Skeletal muscle satellite cell (primary cell): ENCODE results near the gene RDM1.
A peak's percentile ranks its signal among the peaks of the same experiment; 100 is the strongest.

Experiments used
- H3K27me3 ChIP-seq: 2 replicates; pipeline ENCODE4 v1.7.0; 2013; ENCODE audit warnings: low read length; ENCODE audit not compliant: control insufficient read depth, insufficient read depth
- H3K36me3 ChIP-seq: 2 replicates; pipeline ENCODE4 v1.7.0; 2013; ENCODE audit warnings: mild to moderate bottlenecking, control low read depth, low read length; ENCODE audit not compliant: insufficient read depth
- H3K4me1 ChIP-seq: 2 replicates; pipeline ENCODE4 v1.7.0; 2013; ENCODE audit warnings: low read length; ENCODE audit not compliant: control insufficient read depth, insufficient read depth
- H3K4me2 ChIP-seq: 2 replicates; pipeline ENCODE4 v1.7.0; 2013; ENCODE audit warnings: mild to moderate bottlenecking, low read length
- H3K4me3 ChIP-seq: 2 replicates; pipeline ENCODE4 v1.7.0; 2013; ENCODE audit warnings: low read length
- H3K9ac ChIP-seq: 2 replicates; pipeline ENCODE4 v1.7.0; 2013; ENCODE audit warnings: mild to moderate bottlenecking, low read depth, low read length, moderate library complexity
- H3K9me3 ChIP-seq: replicated peaks from 2 replicates; pipeline ENCODE4 v1.7.0; 2013; ENCODE audit warnings: mild to moderate bottlenecking, control low read depth, low read length
- small RNA-seq: library from RNA; depleted of rRNA; stranded (forward); fragments of <200 nt; gene quantifications from one replicate; pipeline ENCODE3, GENCODE V24; 2012

The RDM1 gene

DNA sequence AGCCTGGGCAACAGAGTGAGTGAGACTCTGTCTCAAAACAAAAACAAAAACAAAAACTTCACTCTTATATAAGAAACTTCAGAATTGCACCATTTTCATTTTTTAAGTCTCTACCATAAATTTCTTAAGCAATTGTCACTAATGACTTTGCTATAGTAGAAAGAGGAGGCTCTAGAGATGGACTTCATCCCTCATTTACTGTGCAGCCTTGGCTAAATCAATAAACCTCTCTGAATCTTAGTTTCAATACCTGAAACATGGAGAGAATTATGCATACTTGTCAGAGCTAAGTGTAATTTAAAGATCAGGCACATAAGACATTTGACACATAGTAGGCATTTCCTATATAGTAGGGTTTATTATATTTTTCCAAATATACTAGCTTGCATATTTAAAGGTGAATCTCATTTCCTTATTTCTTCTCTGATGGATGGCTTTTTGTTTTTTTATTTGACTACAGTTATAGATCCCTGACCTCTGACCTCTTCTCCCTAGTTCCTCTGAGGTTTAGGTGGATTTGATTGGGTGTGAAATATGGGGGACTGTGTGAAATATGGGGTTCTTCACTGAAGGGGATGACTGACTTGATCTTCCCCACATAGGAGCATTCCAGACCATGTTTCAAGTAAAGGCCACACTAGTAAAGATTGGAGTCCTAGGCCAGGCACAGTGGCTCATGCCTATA lies 53.1 kb downstream of the RDM1 start:
- no peaks in the 10 kb centered on the region for H3K36me3 ChIP-seq
- no peak overlapping the region for H3K9ac ChIP-seq
- no peak overlapping the region for H3K4me3 ChIP-seq
- H3K4me2 ChIP-seq, result no peak overlapping the region
- peaks cover 4% of the 10 kb centered on the region for H3K27me3 ChIP-seq
- H3K4me1 ChIP-seq, result no peaks in the 10 kb centered on the region
- H3K9me3 ChIP-seq, result no peaks in the 10 kb centered on the region

DNA sequence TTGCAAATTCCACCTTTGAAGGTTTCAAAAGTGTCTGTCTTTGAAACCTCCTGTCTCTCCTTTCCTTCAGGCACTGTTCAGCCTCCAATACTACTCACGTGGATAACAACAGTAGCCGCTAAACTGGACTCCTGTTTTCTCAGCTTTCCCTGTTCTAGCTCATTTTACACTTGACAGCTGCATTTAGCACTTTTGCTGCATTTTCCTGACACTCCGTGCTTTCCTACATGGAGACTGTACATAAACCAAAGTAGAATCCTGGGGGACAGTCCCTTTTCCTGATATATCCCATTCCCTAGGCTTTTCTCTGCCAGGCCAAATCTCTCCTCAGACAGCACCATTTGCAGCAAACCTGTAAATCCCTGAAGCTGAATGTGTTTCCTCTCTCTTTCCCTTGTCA lies 54.0 kb downstream of the RDM1 start:
- Histone ChIP-seq H3K36me3 (no peaks in the 10 kb centered on the region), H3K27me3 (peaks cover 4% of the 10 kb centered on the region), H3K4me3 (no peak overlapping the region)

DNA sequence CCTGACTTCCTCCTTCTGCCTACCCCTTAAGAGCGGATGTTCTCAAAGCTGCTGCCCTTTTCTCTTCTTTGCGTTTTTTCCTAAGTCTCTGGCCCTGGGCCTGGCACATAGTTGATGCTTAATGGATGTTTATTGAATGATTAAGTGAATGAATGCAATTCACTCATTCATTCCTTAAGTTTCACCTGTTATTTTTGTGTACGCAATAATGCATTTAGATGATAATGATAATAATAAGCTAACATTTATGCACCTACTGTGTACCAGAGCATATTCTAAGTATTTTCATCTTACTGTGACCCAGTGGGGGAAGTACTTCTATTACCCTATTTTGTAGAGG lies 54.8 kb downstream of the RDM1 start:
- peaks cover 4% of the 10 kb centered on the region for H3K27me3 ChIP-seq
- H3K4me3 ChIP-seq, result no peak overlapping the region
- no peak overlapping the region for H3K9ac ChIP-seq
- no peak overlapping the region for H3K4me2 ChIP-seq
- no peaks in the 10 kb centered on the region for H3K36me3 ChIP-seq
- no peaks in the 10 kb centered on the region for H3K9me3 ChIP-seq
- no peaks in the 10 kb centered on the region for H3K4me1 ChIP-seq

More for the DNA sequence above, 54.0 kb downstream of the RDM1 start:
- Histone ChIP-seq H3K4me2 (no peak overlapping the region), H3K9ac (no peak overlapping the region), H3K9me3 (no peaks in the 10 kb centered on the region), H3K4me1 (no peaks in the 10 kb centered on the region)

DNA sequence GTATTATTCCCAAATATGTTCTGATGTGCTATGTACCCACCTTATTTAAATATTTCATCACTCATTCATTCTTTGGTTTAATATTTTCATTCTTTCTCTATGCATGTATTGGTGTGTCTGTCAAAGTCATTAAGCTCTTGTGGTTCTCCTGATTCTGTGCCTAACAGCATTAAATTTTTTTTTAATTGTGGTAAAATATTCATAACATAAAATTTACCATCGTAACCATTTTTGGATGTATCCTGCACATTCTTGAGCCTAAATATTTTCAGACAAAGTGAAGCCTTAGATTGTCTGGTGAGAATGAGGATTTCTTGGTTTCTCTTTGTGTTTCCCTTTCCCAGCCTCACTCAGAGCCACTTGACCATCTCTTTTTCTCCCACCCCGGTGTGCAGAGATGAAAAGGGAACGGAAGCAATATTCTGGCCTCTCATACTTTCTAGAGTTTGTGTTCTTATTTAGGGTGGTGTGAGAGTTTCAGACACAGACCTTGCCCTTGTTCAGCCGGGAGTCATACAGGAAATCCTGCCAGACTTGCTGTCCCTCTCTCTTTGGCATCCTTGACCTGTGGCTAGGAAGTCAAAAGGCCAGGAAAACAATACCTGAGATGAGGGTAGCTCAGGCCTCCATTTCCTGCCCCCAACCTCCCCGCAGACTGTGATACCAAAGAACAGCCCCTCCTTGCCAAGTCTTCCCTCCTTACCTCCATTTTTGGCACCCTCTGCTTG lies 55.3 kb downstream of the RDM1 start:
- no peaks in the 10 kb centered on the region for H3K9me3 ChIP-seq
- no peaks in the 10 kb centered on the region for H3K36me3 ChIP-seq
- H3K9ac ChIP-seq, result no peak overlapping the region
- no peak overlapping the region for H3K4me3 ChIP-seq
- H3K4me2 ChIP-seq, result no peak overlapping the region
- H3K27me3 ChIP-seq, result peaks cover 4% of the 10 kb centered on the region
- H3K4me1 ChIP-seq, result no peaks in the 10 kb centered on the region

DNA sequence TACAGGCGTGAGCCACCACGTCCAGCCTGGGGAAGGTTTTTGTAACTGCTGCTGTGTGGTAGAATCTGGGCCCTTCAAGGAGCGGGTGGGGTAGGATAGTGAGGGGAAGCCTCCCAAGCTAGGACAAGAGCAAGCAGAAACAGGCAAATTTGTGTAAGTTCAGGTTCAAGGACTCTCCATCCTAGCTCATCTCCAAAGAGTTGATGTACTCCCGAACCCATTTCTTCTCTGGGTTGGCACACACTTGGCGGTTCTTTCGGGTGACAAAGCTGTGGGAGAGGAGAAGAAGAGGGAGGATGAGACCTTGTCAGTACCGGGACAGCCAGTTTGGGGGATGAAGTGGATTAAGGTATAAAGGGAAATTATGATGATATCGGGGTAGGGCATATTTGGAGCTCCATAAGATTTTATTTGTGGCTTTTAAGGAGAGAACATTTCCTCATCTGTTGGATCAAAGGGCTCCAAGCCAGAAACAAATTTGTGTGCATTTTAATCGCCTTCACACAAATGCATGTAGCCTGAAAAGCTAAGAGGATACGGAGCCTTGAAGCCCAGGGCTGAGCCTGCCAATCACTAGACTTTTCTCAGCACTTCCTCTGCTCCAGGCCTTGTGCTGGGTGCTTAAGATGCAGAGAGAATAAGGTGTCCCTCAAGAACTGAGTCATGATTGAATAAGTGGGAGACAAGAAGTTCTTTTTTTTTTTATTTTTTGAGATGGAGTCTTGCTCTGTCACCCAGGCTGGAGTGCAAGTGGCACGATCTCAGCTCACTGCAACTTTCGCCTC lies 58.2 kb downstream of the RDM1 start:
- Histone ChIP-seq H3K4me2 (no peak overlapping the region), H3K9ac (no peak overlapping the region), H3K4me1 (no peaks in the 10 kb centered on the region), H3K4me3 (no peak overlapping the region), H3K36me3 (no peaks in the 10 kb centered on the region), H3K9me3 (no peaks in the 10 kb centered on the region), H3K27me3 (peaks cover 4% of the 10 kb centered on the region)

DNA sequence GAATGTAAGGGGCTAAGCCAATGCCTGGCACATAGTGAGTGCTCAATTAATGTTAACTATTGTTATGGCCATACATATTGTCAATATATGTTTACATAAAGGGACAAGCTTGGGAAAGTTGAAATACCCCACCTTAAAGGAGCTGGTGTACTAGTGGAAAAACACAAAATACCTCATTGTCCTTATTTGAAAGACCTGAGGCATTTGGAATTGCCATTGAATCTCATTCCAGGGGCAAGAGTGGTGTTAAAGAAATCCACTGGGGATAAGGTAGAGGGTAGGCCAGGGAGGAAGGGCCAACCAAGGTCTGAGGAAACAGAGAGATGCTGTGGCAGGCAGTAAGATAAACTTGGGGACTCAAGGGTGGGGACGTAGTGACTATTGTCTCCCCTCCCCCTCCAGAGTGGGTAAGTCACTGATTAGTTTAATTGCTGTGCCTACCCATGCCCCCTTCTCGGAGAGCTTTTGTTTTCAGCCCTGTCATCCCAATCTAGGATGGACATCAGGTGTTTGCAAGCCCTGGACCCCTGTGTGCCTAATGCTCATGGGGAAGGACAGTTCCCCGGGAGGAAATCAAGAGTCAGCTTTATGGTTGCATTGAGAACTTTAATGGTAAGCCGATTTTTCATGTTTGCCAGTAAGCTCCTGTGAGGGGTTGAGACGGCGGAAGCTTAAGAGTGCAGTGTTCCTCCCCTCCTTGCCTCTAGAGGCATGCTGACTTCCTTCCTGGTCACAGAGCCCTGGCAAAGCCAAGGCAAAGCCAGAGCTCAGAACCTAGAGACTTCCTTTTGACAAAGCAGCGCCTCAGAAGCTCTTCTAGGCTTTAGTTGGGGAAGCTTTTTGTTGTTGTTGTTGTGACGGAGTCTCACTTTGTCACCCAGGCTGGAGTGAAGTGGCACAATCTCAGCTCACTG lies 59.4 kb downstream of the RDM1 start:
- no peak overlapping the region for H3K9ac ChIP-seq
- H3K4me3 ChIP-seq, result no peak overlapping the region
- H3K9me3 ChIP-seq, result no peaks in the 10 kb centered on the region
- peaks cover 5% of the 10 kb centered on the region for H3K4me1 ChIP-seq
- no peaks in the 10 kb centered on the region for H3K36me3 ChIP-seq
- no peaks in the 10 kb centered on the region for H3K27me3 ChIP-seq
- no peak overlapping the region for H3K4me2 ChIP-seq

DNA sequence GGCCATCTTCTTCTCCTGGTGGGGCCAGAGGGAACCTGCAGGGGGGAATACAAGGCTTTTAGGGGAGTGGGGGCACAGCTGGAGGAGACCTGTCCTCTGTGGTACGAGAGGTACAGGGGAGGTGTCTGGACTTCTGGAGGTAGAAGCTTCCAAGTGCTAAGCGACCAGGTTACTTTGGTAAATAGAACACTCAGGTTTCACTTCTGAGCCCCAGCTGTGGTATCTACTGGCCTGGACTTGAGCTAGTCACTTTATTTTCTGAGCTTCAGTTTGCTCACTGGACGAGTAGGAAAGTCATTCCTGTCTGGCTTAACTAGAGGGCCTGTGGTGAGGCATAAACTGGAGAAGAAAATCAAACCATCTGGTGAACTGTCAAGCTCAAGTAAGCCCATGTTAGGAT lies 61.8 kb downstream of the RDM1 start, which contains the start of gene HEATR9:
Gene HEATR9, minus strand, starts transcription at position 155 of the 400 bp plus-strand sequence. Its CDS starts 149 bp downstream, at position 6.
- no peaks in the 10 kb centered on the region for H3K36me3 ChIP-seq
- H3K9me3 ChIP-seq, result no peaks in the 10 kb centered on the region
- no peak within 1 kb of the TSS for H3K4me3 ChIP-seq
- no peak within 1 kb of the TSS for H3K4me2 ChIP-seq
- no peaks in the 10 kb centered on the region for H3K27me3 ChIP-seq
- H3K4me1 ChIP-seq, result peaks cover 12% of the 10 kb centered on the region
- H3K9ac ChIP-seq, result no peak within 1 kb of the TSS

Small RNA genes lying within 50 kb of the gene (small RNA-seq; reads per million reads assigned to genes)
- gene RF00100, result 938 reads per million, percentile 99 among the genes with 10 or more reads in this experiment
